ENCODE results near the gene NLGN1. TPM values are rescaled to one million over a fixed set of nuclear protein-coding genes. Genes with fewer than 3 reads are reported as not detected.

The NLGN1 gene
- total RNA-seq, 1 donor from 2014 or later: 34.8 TPM

- Histone ChIP-seq H3K4me1 (no peaks in the 10 kb centered on the region), H3K36me3 (no peaks in the 10 kb centered on the region), H2AFZ (replicated peaks) (no peak overlapping the region), H4K20me1 (ENCODE audit: low read depth) (no peaks in the 10 kb centered on the region), H3K79me2 (ENCODE audit: low read depth) (no peaks in the 10 kb centered on the region), H3K4me3 (no peak overlapping the region), H3F3A (ENCODE audit: low read depth) (no peaks in the 10 kb centered on the region), H3K9ac (no peak overlapping the region), H3K4me2 (no peak overlapping the region), H3K27ac (no peak overlapping the region), H3K9me3 (ENCODE audit: low read depth) (no peaks in the 10 kb centered on the region), H3K27me3 (no peaks in the 10 kb centered on the region)
- Mint-ChIP-seq H3K9me3 (no peaks in the 10 kb centered on the region), H3K36me3 (no peaks in the 10 kb centered on the region), H3K4me3 (no peak overlapping the region), H3K27ac (no peak overlapping the region), H3K27me3 (ENCODE audit: insufficient read depth, low read depth) (no peaks in the 10 kb centered on the region), H3K4me1 (peaks cover 3% of the 10 kb centered on the region)
- no peak for TF ChIP-seq CTCF (IDR thresholded peaks at IDR 0.05)
- no peak for TF ChIP-seq EZH2 (IDR thresholded peaks at IDR 0.05)
- TF ChIP-seq EZH2phosphoT487 (IDR thresholded peaks at IDR 0.05): no peak
- DNase-seq (ENCODE audit: low spot score): no peak
Observed at GRCh38 chr3:174147798-174148197, 750.3 kb downstream of the NLGN1 start.

DNA sequence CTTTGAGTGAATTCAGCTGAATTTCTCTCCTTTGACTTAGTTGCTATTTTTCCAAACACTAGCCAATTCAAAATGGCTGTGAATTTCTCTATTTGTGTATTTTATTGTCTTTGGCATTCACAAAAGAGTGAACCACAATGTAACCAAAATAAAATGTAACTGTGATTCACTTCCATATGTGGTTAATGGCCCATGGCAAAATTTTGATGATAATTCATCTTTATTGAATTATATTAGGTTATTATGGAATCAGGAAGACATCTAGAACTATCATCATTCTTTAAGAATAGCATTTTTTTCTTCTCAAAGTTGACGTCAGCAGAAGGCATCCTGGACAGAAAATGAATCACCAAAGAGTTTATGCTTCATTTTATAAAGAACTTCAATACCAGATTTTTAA, 756.3 kb downstream of the NLGN1 start:
- Histone ChIP-seq H3K9me3 (ENCODE audit: low read depth) (no peaks in the 10 kb centered on the region), H3K4me1 (no peaks in the 10 kb centered on the region), H3K79me2 (ENCODE audit: low read depth) (no peaks in the 10 kb centered on the region), H3K27me3 (no peaks in the 10 kb centered on the region), H3K9ac (no peak overlapping the region), H2AFZ (replicated peaks) (no peak overlapping the region), H4K20me1 (ENCODE audit: low read depth) (no peaks in the 10 kb centered on the region), H3K4me2 (no peak overlapping the region), H3K27ac (no peak overlapping the region), H3F3A (ENCODE audit: low read depth) (no peaks in the 10 kb centered on the region), H3K4me3 (no peak overlapping the region), H3K36me3 (no peaks in the 10 kb centered on the region)
- no peaks in the 10 kb centered on the region for H3K36me3 Mint-ChIP-seq
- no peaks in the 10 kb centered on the region for H3K27me3 Mint-ChIP-seq (ENCODE audit: insufficient read depth, low read depth)
- no peaks in the 10 kb centered on the region for H3K9me3 Mint-ChIP-seq
- no peak for TF ChIP-seq EZH2phosphoT487 (IDR thresholded peaks at IDR 0.05)
- TF ChIP-seq CTCF (IDR thresholded peaks at IDR 0.05): no peak
- no peak for TF ChIP-seq EZH2 (IDR thresholded peaks at IDR 0.05)
- no peak for DNase-seq (ENCODE audit: low spot score)
- H3K4me1 Mint-ChIP-seq: peaks cover 3% of the 10 kb centered on the region
- no peak overlapping the region for H3K27ac Mint-ChIP-seq
- no peak overlapping the region for H3K4me3 Mint-ChIP-seq

DNA sequence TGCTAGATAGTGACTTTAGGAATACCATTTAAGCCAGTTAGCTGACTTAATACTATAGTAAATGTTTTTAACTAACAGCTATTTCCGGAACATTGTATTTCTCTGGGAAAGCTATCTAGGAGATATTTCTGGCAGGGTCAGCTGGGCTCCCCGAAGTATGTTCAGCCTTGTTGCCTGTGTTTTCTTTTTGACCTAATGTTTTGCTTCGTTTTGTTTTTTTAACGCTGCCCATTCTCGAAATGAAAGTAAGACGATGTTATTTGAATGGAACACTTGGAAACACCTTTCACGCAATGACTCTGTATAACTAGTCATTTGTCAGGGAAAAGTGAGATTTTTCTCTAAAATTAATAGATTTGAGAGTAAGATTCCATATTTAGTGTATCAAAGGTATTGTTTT, 758.7 kb downstream of the NLGN1 start:
- DNase-seq (ENCODE audit: low spot score): no peak
- TF ChIP-seq EZH2 (IDR thresholded peaks at IDR 0.05): no peak
- TF ChIP-seq EZH2phosphoT487 (IDR thresholded peaks at IDR 0.05): no peak
- no peak for TF ChIP-seq CTCF (IDR thresholded peaks at IDR 0.05)
- no peaks in the 10 kb centered on the region for H3K27me3 ChIP-seq
- H2AFZ ChIP-seq (replicated peaks): no peak overlapping the region
- H3F3A ChIP-seq (ENCODE audit: low read depth): no peaks in the 10 kb centered on the region
- no peaks in the 10 kb centered on the region for H3K36me3 ChIP-seq
- no peak overlapping the region for H3K4me2 ChIP-seq
- H3K27me3 Mint-ChIP-seq (ENCODE audit: insufficient read depth, low read depth): no peaks in the 10 kb centered on the region
- peaks cover 3% of the 10 kb centered on the region for H3K4me1 ChIP-seq
- no peak overlapping the region for H3K4me3 ChIP-seq
- no peaks in the 10 kb centered on the region for H3K79me2 ChIP-seq (ENCODE audit: low read depth)
- no peak overlapping the region for H3K27ac ChIP-seq
- H3K9me3 Mint-ChIP-seq: no peaks in the 10 kb centered on the region
- H3K9ac ChIP-seq: no peak overlapping the region
- no peaks in the 10 kb centered on the region for H3K36me3 Mint-ChIP-seq
- H3K4me1 Mint-ChIP-seq: peaks cover 13% of the 10 kb centered on the region
- no peaks in the 10 kb centered on the region for H4K20me1 ChIP-seq (ENCODE audit: low read depth)
- no peaks in the 10 kb centered on the region for H3K9me3 ChIP-seq (ENCODE audit: low read depth)
- no peak overlapping the region for H3K27ac Mint-ChIP-seq
- H3K4me3 Mint-ChIP-seq: no peak overlapping the region
